ENCODE results near the gene ABHD15.
"Not testable (repeated sequence)": the region's sequence is repeated elsewhere in the genome, so short reads cannot be mapped to it uniquely, and the experiment has no call there.

Gene ABHD15

DNA sequence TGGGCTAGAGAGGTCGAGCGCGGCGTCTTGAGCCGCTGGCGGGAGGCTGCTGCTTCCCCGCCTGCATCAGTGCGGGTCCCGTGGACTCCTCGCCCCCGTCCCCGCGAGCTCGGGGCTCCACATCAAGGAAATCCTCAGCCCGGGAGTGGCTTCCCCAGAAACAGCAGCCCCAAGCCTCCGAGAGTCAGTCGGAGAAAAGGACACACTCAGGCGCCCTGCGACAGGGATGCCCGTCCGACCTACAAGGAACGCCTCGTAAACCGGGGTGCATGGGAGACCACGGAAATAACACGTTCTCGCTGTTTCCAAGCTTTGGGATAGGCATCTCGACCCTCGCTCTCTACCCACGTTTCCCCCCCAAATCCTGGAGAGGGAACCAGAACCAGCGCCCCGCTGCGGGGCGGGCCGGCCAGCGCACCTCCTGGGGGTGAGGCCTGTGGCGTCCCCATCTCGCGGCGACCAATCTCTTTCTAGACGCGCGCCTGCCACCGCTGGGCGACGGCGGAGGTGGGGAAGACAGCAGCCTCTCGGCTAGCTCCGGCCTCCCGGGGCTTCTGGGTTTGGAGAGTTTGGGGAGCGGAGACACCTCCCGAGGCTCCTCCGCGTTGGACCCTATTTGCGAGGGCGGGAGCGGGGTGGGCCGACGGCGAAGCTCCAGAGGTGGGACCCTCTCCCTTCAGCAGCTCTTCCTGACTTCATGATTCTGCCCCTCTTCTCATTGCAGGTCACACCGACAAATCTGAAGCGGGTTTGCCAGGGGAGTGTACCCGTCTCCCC is 905 bp upstream of the ABHD15 start:
- peak; percentile 80 for DNase-seq

DNA sequence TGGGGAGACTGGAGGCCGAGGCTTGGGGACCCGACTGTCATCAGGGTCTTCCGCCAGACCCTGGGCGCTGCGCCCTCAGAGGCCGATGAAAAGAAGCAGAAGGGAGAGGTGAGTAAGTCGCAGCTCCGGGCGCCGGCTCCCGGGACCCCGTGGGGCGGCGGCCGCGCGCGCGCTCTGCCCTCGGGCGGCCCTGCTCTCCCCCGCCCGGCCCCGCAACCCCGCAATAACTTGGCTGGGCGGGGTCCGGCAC is 392 bp upstream of the ABHD15 start:
- DNase-seq, result no peak

DNA sequence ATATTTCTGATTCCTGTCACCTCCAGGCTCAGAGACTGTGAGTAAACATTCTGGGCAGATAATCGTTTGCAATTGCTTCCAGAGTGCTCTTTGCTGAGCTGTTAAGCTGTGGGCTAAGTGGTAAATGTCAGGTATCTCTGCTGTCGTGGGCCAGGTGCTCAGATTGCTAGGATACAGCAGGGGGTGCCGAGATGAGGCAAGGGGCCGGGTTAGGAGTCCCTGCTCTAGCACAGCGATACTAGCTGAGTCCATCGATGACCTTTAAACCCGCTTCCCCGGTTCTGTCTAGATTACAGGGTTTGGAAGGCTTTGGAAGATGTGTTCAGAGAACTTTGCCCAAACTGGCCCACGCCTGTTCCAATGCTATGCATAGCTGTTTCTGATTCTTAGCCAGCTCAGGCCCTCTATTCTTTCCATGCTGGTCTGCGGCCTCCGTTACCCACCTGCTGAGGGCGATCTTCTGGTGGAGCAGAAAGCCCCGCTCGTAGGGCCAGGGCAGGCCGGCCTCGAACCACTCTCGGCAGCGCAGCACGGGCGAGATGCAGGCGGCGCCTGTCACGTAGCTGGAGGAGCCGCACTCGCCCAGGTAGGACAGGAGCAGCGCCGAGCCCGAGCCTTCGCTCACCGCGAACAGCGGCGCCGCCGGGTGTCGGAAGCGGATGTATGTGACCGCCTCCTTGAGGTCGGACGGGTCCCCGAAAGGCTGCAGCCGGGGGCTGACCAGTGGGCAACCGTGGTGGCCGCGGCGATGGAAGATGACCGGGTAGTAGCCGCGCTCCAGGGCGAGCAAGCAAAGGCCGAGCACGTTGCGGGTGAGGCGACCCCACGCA is 979 bp downstream of the ABHD15 start:
- peak; percentile 59 for DNase-seq

DNA sequence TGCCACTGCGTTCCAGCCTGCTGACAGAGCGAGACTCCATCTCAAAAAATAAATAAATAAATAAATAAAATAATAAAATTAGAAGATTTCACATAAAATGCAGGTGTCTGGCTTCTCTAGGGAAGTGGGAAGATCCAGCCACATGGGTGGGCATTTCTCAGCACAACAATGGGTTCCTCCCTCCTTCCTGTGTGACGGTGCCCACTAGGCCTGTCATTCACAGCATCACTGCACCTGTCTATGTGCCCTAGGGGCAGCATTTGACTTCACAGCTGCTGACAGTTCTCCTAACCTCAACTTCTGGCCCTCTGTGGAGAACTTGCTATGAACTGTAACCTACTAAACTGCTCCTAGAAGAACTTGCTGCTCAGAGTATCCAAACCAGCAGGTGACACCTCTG is 3.0 kb downstream of the ABHD15 start:
- no peak for DNase-seq

DNA sequence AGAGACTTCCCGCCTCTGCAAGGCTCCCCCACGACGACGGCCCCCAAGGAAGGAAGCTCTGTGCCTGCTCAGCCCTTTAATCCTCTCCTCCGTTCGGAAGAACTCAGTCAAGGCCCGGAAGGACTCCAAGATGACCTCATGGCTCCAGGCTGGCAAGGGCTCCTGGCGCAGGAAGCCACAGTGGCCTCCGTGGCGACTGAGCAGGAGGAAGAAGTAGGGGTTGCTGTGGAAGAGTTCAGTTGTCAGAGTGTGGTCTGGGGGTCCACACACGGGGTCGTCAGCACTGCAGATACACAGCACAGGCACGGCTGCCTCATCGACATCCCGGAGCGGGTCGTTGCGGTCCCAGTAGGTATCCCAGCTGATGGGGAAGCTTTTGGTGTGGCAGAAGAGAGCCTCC is 4.2 kb downstream of the ABHD15 start:
- DNase-seq, result no peak

DNA sequence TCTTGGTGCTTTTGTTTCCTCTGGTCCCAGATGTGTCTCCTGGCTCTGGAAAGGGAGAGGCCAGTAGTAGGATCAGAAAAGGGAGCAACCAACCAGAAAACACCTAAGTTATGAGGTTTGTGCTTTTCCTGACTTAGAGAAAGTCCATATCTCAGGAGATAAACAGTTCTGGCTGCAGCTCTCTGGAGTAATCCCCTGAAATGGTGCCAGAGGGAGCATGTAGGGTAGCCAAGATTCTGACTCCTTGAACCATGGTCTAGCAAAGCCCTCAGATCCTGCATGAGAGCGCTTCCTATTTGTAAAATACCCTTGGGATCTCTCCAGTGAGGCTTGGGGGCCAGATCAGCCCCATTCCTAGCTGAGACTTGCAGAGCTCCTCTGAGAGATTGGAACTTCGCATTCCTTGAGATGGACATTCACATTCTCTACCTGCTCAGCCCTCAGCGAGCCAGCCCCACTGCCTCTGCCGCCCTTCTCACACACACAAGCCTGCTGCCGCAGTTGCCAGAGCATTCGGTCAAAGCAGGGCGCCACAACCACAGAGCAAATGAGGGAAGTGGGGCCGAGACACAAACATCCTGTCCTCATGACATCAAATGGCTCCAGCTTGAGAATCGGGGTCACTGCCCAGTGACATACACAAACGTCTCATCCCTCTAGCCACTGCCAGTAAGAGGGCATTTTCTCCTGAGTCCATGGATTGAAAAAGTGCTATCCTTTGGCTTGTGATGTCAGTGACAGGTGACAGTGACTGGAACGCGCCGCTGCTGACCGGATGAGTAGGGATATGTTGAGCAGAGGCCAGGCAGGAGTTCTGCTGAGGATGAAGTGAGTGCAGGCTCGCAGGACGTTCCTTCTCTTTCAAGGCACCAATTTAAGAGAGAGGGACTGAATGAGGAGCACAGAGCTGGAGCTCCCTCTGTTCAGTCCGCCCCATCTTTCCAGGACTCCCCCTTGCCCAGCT is 5.0 kb downstream of the ABHD15 start:
- peak; percentile 34 for DNase-seq

DNA sequence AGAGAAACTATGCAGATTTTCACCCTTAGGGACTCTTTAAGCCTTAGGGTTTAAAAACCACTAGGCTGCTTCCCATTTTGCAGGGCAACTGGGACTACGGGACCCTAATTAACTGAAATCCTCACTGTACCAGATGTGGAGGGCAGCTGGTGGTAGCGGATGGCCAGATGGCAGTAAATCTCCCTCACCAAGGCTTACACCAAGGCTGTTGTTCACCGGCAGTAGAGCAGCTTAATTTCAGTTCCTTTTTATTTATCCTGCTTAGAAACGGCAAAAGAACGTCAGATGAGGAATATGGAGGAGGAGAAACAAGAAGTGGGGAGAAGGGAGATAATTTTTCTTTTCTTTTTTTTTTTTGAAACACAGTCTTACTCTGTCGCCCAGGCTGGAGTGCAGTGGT is 6.5 kb downstream of the ABHD15 start:
- DNase-seq, result no peak

DNA sequence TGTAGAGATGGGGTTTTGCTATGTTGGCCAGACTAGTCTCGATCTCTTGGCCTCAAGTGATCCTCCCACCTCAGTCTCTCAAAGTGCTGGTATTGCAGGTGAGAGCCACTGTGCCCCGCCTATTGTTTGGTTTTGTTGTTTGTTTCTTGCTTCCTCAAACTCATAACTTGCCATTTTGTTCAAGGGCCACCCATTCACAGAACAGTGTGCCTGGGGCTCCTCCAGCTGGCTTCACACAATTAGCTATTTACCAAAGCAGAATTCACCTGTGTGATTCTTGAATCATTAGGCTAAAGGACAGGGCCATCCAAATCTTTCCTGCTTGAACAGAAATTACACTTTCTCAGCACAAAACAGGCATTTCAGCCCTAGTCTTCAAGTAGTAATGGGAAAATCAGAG is 7.2 kb downstream of the ABHD15 start:
- DNase-seq, result no peak

DNA sequence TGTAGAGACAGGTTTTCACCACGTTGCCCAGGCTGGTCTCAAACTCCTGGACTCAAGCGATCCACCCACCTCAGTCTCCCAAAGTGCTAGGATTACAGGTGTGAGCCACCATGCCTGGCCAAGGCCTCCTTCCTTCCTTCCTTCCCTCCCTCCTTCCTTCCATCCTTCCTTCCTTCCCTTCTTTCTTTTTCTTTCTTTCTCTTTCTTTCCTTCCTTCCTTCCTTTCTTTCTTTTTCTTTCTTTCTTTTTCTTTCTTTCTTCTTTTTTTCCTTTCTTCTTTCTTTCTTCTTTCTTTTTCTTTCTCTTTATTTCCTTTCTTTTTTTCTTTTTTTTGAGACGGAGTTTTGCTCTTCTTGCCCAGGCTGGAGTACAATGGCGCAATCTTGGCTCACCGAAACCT is 8.7 kb downstream of the ABHD15 start:
- not testable (repeated sequence) for DNase-seq

DNA sequence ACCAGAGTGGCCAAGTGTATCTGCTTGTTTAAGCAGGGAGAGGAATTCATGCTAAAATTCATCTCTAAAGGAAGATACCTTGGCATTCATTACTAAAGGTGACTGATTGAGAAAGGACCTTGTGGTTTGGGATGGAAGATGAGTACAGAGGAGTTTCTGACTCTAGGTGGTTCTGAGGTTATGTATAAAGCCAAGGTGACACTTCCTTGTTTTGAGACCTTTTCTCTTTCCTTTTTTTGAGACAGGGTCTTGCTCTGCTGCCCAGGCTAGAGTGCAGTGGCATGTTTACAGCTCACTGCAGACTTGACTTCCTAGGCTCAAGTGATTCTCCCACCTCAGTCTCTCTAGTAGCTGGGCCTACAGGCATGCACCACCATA is 9.1 kb downstream of the ABHD15 start:
- DNase-seq, result no peak

DNA sequence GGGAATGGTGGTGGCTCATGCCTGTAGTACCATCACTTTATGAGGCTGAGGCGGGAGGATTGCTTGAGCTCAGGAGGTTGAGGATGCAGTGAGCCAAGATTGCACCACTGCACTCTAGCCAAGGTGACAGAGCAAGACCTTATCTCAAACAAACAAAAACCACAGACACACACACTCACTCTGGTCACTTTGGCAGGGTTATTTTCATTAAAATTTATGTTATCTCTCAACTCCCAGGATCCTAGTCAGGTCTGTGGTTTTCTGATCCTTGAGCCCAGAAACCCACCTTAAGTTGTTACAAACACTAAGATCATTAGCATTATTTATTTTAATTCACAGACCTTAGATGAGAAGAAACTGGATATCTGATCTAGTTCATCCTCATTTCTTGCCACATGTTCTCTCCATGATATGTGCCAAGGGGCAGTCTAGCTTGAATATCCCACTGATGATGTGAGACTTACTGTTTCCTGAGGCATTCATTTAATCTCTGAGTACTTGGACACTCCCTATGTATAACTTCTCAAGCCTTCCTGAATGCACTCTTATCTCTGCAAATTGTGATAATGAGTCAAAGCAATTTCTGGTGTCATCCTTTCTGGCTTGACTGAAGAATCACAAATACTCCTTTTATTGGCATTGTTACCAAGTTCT is 9.6 kb downstream of the ABHD15 start:
- no peak for DNase-seq

DNA sequence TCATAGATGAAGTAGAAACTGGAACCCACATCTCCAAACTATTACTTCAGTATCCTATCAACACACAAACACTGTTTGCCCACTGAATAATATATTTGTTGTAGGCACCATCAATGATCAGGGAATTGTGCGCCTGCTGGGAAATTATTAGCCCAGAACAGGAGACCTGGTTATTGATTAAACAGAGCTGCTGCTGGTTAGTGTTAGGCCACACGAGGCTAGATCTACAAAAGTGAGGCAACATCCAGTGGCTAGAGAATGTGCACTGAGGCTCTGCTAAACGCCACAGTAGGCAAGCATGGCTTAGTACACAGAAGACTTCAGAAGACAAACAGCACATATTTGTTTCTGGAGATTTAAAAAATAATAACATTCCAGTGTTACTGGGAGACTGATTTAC is 11.0 kb downstream of the ABHD15 start:
- DNase-seq, result no peak

DNA sequence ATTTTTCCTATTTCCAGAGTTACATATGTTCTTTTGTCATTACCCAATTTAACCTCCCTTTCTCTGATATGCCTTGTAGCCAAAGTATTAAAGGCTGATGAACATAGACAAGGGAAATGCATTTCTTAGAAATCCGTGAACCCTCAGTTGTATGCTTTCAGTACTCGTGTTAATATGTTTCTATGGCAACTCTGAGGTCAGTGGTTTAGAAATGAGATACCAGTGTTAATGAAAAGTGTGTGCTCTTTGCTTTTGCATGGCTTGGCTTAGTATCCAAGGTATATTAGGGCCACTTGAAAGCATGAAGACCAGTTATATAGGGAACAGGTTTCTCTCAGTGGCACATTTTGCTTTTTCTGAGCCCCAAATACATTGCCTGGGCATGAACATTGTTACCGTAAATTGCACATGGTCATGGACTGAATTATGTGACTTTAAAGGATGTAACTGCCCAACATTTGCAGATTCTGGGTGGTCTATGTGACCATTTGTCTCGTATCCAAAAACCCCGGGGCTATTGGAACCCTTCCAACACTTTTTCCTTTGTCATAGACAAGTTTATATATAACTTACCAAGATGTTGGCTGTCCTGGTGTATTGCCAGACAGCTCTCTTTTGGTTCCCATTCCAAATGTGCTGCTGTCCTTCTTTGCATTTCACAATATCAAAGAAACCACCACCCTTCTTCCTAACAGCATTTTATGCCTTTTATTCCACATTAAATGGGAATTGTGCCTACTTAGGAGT is 17.5 kb downstream of the ABHD15 start:
- no peak for DNase-seq

DNA sequence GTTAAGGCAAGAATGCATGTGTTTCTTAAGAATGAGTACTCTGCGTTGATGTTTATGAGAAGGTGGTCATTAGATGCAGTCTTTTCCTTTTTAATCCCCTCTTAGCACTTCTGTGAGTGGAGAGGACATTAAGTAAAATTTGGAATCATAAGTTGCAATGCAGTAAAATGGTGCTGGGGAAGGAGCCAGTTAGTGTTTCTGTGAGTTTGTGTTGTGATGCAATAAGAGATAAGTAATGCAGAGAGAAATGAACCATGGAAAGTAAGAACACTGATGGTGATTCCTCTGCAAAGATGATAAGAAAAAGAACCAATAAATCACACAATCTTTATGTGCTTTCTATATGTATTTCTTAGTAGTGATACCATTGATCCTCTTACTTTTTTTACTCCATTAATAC is 20.0 kb downstream of the ABHD15 start:
- DNase-seq, result no peak

DNA sequence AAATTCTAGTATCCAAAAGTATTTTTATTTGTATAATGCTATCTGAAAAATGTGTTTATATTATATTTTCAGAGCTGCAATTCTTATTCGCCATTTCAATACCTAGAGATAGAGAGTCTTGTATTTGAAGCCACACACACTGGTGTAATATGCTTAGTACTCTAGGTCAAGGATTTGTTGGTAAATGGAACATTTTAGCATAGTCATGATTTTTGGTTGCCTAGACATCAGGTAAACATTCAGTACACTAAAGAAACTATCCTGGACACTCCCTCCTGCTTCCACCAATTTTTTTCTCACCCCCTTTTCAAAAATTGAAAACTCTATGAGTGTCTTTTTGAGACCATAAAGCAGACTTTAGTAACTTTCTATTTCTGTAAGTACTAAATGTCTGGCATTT is 20.8 kb downstream of the ABHD15 start:
- no peak for DNase-seq

DNA sequence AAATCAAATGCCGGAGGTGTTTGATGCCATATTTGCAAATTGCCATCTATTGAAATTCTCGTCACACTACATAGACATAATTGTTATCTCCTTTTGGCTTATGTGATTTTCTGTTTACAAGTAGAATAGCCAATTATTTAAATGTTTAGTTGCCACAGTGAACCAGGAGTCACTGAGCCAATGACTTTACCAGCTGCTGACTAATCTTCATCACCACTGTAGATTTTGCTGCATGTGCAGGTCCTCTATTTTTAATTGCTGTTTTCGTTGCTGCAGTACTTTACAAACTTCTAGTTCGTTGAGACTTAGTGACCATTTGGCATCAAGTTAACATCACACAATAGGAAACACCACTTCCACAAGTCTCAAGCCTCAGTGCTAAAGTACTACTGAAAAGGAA is 22.8 kb downstream of the ABHD15 start:
- no peak for DNase-seq

DNA sequence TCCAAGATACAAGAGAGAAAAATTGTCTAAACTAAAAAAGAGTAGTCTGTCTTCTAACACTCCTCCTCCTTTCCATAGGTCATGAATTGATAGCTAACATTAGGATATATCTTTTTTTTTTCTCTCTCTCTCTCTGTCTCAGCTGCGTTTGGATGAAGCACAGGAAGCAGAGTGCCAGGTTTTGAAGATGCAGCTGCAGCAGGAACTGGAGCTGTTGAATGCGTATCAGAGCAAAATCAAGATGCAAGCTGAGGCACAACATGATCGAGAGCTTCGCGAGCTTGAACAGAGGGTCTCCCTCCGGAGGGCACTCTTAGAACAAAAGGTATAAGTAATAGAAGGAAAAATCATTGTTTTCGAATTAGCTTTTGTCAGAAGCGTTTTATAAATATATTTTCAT is 32.9 kb downstream of the ABHD15 start:
- DNase-seq, result no peak

DNA sequence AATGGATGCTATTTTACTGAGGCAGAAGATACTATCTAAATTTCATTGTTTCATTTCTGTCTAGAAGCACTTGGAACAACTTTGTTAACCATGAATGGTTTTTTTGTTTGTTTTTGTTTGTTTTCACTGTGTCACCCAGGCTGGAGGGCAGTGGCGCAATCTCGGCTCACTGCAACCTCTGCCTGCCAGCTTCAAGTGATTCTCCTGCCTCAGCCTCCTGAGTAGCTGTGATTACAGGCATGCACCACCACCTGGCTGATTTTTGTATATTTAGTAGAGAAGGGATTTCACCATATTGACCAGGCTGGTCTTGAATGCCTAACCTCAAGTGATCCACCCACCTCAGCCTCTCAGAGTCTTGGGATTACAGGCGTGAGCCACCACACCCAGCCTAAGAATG is 40.5 kb downstream of the ABHD15 start:
- DNase-seq, result no peak

DNA sequence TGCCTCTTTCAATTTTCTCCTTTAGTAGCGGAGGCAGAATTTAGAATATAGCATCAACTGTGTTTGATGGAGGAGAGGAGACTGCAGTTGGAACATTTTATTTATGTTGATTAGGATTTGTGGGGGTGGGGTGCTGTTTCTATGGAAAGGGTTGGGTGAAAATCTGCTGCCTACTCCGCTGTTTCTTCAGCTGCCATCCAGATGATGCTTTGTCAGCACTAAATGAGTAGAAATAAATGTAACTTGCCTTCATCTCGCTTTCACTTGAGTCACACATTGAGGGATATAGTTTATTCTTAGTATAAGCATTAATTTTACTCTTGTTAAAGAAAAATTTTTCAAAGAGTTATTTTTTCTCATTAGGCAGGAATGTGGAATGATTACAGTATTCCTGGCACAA is 42.1 kb downstream of the ABHD15 start:
- DNase-seq, result no peak

DNA sequence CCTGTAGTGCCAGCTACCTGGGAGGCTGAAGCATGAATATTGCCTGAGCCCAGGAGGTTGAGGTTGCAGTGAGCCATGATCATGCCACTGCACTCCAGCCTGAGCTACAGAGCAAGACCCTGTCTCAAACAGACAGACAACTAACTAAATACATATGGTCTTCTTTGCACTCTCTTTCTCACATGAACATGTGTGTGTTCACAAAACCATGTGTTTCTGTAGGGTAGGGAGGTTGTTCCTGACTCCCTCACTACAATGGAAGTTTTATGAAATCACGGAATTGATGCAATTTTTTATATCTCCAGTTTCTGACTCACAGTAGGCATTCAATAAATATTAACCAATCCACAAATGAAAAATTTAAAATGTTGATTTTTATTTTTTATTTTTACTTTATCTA is 48.5 kb downstream of the ABHD15 start:
- DNase-seq, result no peak

DNA sequence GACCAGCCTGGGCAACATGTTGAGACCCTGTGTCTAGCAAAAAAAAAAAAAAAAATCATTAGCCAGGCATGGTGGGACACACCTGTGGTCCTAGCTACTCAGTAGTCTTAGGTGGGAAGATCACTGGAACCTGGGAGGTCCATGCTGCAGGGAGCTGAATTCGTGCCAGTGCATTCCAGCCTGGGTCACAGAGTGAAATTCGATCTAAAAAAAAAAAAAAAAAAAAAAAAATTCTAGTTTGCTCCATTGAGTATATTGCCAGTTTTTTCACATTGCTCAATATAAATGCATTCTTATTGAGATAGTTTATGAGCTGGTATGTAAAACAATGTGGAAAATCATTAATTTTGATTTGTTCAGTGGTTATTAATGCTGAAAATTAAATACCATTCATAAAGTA is 52.0 kb downstream of the ABHD15 start:
- DNase-seq, result no peak

DNA sequence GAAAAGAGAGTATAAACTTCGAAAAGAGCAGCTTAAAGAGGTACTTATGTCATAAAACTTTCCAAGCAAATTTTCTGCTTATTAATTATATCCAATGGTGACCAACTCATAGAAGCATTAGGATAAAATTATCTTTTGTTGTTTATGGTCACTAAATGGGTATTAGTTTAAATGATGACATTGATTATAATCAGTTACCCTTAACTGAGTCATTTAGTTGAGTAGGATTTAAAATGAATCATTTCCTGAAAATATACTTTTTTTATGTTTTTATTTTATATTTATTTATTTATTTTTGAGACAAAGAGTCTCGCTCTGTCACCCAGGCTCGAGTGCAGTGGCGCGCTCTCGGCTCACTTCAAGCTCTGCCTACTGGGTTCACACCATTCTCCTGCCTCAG is 55.9 kb downstream of the ABHD15 start:
- no peak for DNase-seq

Data from CD4-positive, alpha-beta T cell treated with Interleukin-17A for 1 hour (primary cell).